Kidney epithelial cell (primary cell): Measurements from ENCODE around the gene C22orf15. TPM values are rescaled to one million over a fixed set of nuclear protein-coding genes. Genes with fewer than 3 reads are reported as not detected.

Experiments used
- DNase-seq: peaks from one replicate; pipeline ENCODE4 v3.0.0-alpha.2; 2010; ENCODE audit warnings: low read depth
- H3K27me3 ChIP-seq: 2 replicates; pipeline ENCODE4 v1.6.0; 2011; ENCODE audit warnings: low read length; ENCODE audit not compliant: control insufficient read depth, insufficient read depth
- H3K36me3 ChIP-seq: 2 replicates; pipeline ENCODE4 v1.5.1; 2011; ENCODE audit warnings: low read length; ENCODE audit not compliant: control insufficient read depth, insufficient read depth
- H3K4me3 ChIP-seq: 2 replicates; pipeline ENCODE4 v1.5.1; 2011; ENCODE audit warnings: low read depth, mild to moderate bottlenecking, control low read depth, low read length
- total RNA-seq: library from RNA; depleted of rRNA; stranded (reverse); fragments of >200 nt; gene quantifications from 2 replicates; pipeline ENCODE4 v1.2.3, GENCODE V29; 2015
- TF ChIP-seq, protein P1 (sequence below): IDR thresholded peaks from 2 replicates; pipeline ENCODE4 v1.5.1; 2011; ENCODE audit warnings: mild to moderate bottlenecking, moderate library complexity, low read length, control low read depth, inconsistent platforms; ENCODE audit not compliant: insufficient read depth, poor library complexity, severe bottlenecking

Gene C22orf15
- total RNA-seq, 1 donor from 2014 or later: not detected

GRCh38 chr22:23773483-23774113 lies 10.8 kb downstream of the C22orf15 start:
- H3K27me3 ChIP-seq: no peaks in the 10 kb centered on the region
- DNase-seq: no peak
- no peaks in the 10 kb centered on the region for H3K36me3 ChIP-seq
- H3K4me3 ChIP-seq: no peak overlapping the region
- TF ChIP-seq, protein P1, sequence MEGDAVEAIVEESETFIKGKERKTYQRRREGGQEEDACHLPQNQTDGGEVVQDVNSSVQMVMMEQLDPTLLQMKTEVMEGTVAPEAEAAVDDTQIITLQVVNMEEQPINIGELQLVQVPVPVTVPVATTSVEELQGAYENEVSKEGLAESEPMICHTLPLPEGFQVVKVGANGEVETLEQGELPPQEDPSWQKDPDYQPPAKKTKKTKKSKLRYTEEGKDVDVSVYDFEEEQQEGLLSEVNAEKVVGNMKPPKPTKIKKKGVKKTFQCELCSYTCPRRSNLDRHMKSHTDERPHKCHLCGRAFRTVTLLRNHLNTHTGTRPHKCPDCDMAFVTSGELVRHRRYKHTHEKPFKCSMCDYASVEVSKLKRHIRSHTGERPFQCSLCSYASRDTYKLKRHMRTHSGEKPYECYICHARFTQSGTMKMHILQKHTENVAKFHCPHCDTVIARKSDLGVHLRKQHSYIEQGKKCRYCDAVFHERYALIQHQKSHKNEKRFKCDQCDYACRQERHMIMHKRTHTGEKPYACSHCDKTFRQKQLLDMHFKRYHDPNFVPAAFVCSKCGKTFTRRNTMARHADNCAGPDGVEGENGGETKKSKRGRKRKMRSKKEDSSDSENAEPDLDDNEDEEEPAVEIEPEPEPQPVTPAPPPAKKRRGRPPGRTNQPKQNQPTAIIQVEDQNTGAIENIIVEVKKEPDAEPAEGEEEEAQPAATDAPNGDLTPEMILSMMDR: no peak

GRCh38 chr22:23774114-23774921 lies 11.5 kb downstream of the C22orf15 start:
- Histone ChIP-seq H3K36me3 (no peaks in the 10 kb centered on the region), H3K27me3 (no peaks in the 10 kb centered on the region), H3K4me3 (no peak overlapping the region)
- TF ChIP-seq, protein P1: no peak
- no peak for DNase-seq

DNA sequence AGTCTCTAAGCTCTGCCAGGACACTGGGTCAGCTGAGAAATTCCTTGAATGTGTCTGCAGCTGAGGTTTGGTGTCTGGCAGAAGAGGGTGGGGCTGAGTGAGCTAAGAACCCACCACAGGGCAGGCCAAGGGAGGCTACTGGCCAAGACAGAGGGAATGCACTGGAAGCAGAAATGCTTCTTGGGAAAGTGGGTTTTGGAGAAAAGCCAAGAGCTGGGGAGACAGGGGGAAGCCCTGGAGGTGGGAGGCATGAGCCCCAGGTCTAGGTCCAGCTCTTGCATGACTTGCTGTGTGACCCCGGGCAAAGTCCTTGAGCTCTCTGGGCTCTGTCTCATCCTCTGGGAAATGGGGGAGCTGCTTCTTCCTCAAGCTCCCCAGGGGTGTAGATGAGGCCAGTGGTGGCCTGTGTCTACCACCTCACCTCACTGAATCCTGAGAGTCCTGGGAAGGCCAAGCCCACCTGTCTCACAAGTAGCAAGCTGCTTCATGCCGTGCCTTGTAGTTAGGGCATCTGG lies 12.2 kb downstream of the C22orf15 start:
- Histone ChIP-seq H3K27me3 (no peaks in the 10 kb centered on the region), H3K36me3 (no peaks in the 10 kb centered on the region), H3K4me3 (no peak overlapping the region)
- DNase-seq: no peak
- TF ChIP-seq, protein P1: no peak

GRCh38 chr22:23775779-23776375 lies 13.1 kb downstream of the C22orf15 start:
- DNase-seq: no peak
- TF ChIP-seq, protein P1: no peak
- H3K4me3 ChIP-seq: no peak overlapping the region
- H3K27me3 ChIP-seq: no peaks in the 10 kb centered on the region
- H3K36me3 ChIP-seq: no peaks in the 10 kb centered on the region

- TF ChIP-seq, protein P1: no peak
- no peak for DNase-seq
- Histone ChIP-seq H3K4me3 (no peak overlapping the region), H3K27me3 (no peaks in the 10 kb centered on the region), H3K36me3 (no peaks in the 10 kb centered on the region)
These were observed 15.2 kb downstream of the C22orf15 start for GRCh38 chr22:23777776-23778576.
